ENCODE data around the gene SLC2A4RG.

The SLC2A4RG gene

GRCh38 chr20:63758152-63758551 lies 18.6 kb downstream of the SLC2A4RG start:
- H3K27ac ChIP-seq: no peak overlapping the region
- TF ChIP-seq CTCF (conservative IDR thresholded peaks at IDR 0.05): no peak

- no peak overlapping the region for H3K27ac ChIP-seq
- no peak for TF ChIP-seq CTCF (conservative IDR thresholded peaks at IDR 0.05)
Observed at GRCh38 chr20:63759377-63759901, 19.9 kb downstream of the SLC2A4RG start.

- no peak for TF ChIP-seq CTCF (conservative IDR thresholded peaks at IDR 0.05)
- H3K27ac ChIP-seq: no peak overlapping the region
Observed at GRCh38 chr20:63765082-63765873, 25.7 kb downstream of the SLC2A4RG start.

- no peak overlapping the region for H3K27ac ChIP-seq
- no peak for TF ChIP-seq CTCF (conservative IDR thresholded peaks at IDR 0.05)
Observed at GRCh38 chr20:63765902-63766301, 26.3 kb downstream of the SLC2A4RG start.

GRCh38 chr20:63766695-63767426 lies 27.3 kb downstream of the SLC2A4RG start:
- no peak overlapping the region for H3K27ac ChIP-seq
- TF ChIP-seq CTCF (conservative IDR thresholded peaks at IDR 0.05): no peak

GRCh38 chr20:63767456-63767855 lies 27.9 kb downstream of the SLC2A4RG start:
- no peak for TF ChIP-seq CTCF (conservative IDR thresholded peaks at IDR 0.05)

GRCh38 chr20:63767886-63768285 lies 28.3 kb downstream of the SLC2A4RG start:
- no peak for TF ChIP-seq CTCF (conservative IDR thresholded peaks at IDR 0.05)

More at GRCh38 chr20:63767456-63767855, 27.9 kb downstream of the SLC2A4RG start:
- no peak overlapping the region for H3K27ac ChIP-seq

More at GRCh38 chr20:63767886-63768285, 28.3 kb downstream of the SLC2A4RG start:
- H3K27ac ChIP-seq: no peak overlapping the region

All from VCaP (cell line).